Stimulated activated CD4-positive, alpha-beta T cell treated with anti-CD3 and anti-CD28 coated beads, Interleukin-12 subunit alpha, Interleukin-12 subunit beta, amount 100 ng/mL, for 4 hours (primary cell): ENCODE measurements around the gene ANTXR1.

Source experiments
- DNase-seq: peaks from one replicate; pipeline ENCODE4 v3.0.0-alpha.2; 2020

ANTXR1 gene

DNA sequence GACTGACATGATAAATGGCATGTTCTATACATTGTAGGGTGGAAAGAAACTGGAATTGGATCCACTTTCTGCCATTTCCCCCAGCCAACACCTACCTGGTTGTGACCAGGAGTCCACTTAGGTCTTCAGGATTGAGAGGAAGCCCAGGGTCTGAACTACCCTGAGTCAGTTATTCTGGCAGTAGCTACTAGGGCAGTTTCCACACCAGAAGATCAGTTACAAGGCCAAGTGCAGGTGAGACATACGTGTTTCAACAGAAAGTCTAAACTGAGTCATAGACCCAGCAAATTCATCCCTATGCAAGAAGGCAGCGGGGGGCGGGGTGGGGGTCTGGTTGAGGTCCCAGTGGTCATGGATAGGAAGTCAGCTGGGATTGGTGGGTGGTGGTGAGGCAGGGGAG lies 21.9 kb downstream of the ANTXR1 start:
- DNase-seq = no peak

DNA sequence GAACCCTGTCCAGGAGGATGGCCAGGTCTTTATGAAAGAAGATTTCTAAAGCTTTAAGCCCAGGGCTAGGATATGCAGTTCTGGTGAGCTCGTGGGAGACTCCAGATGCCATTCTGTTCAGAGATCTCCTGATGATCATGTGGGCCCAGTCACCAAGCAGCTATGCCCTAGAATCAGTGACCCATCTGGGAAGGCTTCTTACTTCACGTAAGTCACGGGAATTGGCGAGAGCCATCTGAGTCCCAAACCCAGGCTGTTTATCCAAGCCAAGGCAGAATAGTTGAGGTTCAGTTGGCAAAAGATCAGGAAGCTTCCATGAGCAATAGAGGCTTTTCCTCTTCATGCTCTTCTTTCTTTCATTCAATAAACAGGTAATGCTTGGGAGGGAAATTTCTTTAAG lies 23.9 kb downstream of the ANTXR1 start:
- no peak for DNase-seq

GRCh38 chr2:69041214-69041613 lies 28.2 kb downstream of the ANTXR1 start:
- DNase-seq = no peak

GRCh38 chr2:69043736-69044400 lies 30.9 kb downstream of the ANTXR1 start:
- DNase-seq = no peak

GRCh38 chr2:69046221-69046662 lies 33.3 kb downstream of the ANTXR1 start:
- no peak for DNase-seq

DNA sequence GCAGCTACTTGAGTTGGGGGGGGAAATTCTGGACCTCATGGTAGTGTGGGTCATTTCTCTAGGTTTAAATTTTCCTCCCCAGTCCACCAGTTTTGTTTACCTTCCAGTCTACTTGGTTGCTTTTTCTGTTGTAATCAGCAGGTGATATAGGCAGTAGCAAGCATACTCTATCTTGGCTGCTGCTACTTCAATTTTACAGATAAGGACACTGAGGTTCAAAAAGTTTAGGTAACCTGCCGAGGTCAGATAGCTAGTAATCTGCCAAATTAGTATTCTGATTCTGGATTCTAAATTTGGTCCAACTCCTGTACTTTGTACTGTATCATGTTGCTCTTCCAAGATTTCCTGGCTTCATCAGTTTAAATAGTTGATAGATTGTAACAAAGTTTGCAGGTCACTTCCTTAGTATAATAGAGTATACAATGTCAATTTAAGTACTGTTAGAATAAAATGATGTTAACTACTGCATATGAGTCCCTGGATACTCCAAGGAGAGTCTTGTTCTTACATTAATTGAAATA lies 34.7 kb downstream of the ANTXR1 start:
- no peak for DNase-seq

DNA sequence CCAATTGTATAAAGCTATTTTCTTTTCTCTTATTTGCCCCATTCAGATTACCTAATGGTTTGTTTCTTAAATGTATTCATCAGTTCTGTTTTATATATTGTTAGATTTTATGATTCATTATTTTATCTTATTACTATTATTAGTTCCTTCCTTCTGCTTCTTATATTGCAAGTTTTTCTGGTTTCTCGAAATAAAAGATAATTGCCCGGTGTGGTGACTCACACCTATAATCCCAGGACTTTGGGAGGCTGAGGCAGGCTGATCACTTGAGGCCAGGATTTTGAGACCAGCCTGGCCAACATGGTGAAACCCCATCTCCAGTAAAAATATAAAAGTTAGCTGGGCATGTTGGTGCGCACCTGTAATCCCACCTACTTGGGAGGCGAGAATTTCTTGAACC lies 37.8 kb downstream of the ANTXR1 start:
- no peak for DNase-seq

DNA sequence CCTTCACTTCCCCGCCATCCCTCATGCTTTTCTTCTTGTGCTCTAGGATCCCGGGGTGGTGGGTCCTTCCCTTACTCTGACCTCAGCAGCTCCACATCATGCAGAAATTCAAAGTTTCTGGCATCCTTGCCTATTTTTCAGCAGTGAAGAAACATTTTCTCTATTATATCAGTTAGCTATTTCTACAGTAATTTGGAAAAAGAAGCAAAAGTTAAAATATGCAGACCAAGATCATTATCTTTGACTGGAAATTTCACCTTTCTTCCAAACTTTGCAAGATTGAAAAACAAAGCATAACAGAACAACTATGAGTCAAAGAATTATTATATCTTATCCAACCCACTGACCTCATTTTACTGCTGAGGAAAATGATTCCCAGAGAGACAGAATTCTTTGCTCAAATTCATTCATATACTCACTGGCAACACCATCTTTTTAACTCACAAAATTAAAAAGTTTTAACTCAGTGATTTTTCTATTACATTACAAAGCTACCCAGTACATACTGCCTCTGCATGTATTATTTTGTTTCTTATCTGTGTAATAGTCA lies 40.5 kb downstream of the ANTXR1 start:
- no peak for DNase-seq

DNA sequence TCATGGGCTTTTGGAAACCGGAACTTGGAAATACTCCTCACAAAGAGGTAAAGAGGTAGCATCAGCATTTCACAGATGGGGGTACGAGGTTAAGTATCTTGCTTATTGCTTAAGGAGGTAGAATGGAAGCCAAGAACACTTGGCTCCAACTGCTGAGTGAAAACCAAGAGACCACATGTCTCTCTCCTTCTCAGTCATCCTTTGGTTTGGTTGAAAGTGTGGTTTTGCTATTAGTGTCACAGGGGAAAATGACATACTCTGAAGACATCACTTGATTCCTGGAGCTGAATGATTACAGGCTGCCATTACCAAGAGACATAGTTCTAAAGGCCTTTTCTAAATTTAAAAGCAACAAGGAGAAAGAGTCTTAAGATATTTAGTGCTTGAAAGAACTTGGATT lies 41.5 kb downstream of the ANTXR1 start:
- no peak for DNase-seq

DNA sequence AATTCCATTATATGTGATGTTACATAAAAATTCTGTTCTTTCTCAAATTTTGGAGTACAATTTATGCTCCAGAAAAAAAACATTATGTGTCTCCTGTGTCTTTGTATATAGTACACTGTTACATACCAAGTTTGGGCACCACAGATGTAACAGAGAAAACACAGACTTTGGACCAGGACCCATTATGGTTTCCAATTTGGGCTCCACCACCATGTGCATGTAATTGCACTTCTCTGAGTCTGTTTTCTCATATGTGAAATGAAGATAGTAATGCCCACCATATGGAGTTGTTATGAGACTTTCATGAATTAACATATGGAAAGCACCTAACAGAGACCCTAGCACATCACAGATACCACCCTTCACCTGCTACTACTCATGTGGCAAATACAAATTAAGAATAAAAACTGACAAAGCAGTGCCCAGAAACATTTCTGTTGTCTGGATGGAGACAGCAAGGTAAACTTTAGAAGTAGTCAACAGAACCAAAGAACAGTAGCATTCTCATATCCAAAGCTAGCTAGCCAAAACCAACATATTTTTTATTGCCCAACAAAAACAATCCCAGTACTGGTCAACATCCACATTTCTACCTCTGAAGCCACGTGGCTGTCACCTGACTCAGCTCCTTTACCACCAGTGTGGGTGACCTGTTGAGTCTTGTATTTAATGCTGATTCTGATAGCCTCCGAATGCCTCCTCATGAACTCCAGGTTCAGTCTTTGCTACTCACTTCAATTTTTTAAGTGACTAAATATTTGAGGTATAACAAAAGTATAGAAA lies 42.9 kb downstream of the ANTXR1 start:
- DNase-seq = no peak

- no peak for DNase-seq
These were observed 44.7 kb downstream of the ANTXR1 start for GRCh38 chr2:69057660-69058059.

- no peak for DNase-seq
These were observed 46.8 kb downstream of the ANTXR1 start for GRCh38 chr2:69059731-69060290.

DNA sequence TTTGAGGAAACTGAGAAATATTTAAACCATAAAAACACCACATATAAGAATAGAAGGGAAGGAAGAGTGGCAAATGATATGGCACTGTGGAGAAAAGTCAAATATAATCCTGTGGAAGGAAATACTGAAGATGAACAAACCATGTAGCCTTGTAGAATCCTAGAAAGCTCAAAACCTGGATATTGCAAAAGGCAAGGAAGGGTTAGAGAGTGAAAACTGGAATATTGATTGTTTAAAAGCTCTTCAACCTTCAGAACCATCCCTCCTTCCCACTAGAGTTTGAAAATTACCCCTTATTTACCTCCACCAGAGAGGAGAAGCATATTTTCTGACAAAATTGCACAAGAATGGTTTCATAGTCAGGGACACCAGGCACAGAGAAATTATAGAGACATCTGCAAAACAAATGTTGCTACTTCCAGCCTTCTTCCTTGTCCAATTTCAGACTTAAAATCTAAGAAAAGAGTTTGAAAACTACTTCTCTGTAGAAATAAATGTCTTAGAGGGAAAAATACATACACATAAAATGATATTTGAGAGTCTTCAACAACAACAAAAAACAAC lies 48.0 kb downstream of the ANTXR1 start:
- no peak for DNase-seq

DNA sequence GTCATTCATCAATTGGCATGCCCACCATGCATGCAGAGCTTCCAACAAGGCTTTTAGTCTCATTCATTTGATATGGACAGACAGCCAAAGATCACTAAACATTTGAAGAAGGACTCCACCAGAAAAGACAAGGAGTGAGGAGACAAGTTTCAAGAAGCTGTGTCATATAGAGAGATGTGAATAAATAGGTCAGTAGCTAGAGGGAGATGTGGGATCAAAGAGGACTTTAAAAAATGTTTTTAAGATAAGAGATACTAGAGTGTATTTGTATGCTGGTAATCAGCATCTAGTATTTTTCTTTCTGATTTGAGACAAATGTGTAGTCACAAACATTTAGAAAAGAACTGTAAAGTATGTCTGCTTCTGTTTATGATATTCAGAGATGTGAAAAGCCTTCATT lies 48.5 kb downstream of the ANTXR1 start:
- DNase-seq = no peak

- no peak for DNase-seq
These were observed 49.5 kb downstream of the ANTXR1 start for GRCh38 chr2:69062307-69062962.

DNA sequence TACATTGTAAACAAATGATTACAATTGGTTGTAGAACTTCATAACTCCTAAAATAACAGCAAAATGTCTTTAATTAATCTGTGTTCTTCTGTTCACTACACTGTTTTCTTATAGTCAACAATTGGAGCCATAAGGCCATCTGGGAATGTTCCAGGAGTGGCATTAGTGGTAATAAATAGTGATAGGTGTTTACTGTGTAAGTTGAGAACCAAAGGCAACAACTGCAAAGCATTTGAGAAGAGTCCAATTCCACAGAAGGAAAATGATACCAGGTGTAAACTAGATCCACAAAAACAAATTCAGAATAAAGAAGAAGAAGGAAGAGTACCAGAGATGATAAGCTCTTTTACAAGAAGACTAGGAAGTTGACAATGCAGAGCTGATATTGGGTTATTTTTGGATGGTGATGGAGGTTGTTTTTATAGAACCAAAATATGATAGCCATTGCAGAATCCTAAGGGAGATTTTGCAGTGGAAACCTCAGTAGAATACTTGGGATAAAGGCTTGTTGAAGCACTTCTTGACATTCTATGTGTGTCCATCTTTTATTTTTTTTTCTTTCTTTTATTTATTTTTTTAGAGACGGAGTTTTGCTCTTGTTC lies 52.9 kb downstream of the ANTXR1 start:
- no peak for DNase-seq

- DNase-seq = no peak
These were observed 54.1 kb downstream of the ANTXR1 start for GRCh38 chr2:69067026-69067630.

GRCh38 chr2:69067866-69068265 lies 54.9 kb downstream of the ANTXR1 start:
- DNase-seq = no peak

- no peak for DNase-seq
These were observed 58.0 kb downstream of the ANTXR1 start for GRCh38 chr2:69070969-69071368.

DNA sequence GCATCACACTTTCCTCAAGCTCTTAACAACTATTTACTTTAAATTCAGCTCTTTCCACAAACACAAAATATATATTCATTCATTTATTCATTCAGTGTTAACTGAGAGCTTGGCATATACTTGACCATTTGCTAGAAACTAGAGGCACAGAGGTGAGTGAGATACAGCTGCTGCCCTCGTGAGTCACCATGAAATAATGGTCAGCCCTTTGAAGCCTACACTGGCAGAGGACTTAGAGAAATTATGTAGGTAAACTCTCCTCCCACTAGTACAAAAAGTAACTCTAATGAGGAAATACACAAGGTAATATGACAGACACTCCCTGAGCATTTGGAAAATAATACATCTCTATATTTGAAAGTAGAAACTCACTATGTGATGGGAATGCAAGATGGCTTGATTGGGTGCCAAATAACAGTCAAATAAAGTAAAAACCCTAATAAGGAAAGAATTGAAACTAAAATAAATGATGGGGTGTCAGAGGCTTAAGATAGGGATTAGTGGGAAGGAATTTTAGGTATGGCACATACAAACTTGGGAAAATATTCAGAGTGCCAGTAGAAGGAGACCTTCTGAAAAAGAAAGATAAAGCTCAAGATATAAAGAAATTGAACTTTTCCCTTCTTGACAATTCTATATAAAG lies 61.1 kb downstream of the ANTXR1 start:
- no peak for DNase-seq

DNA sequence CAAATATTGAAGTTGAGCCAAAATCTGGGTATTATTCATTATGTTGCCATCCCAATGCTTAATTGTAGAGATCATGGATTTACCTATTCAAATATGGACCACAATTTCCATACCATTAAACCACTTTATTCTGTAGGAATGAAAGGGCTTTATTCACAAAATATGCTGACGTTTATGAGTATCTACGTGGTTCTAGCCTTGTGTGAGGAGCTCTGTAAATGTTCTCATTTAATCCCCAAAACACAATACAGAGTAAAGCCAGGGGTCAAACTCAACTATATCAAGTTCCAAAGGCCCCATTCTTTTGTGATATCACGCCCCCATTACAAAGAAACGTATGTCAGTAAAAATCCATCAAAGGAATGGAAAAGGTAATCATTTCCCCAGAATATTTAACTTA lies 61.9 kb downstream of the ANTXR1 start:
- no peak for DNase-seq
